HL-60 (cell line): ENCODE data around the gene IL1A.

ENCODE experiments used
- CTCF ChIP-seq: IDR thresholded peaks from one replicate; pipeline ENCODE4 v1.5.1; 2011; ENCODE audit warnings: low read length, control low read depth, inconsistent platforms; ENCODE audit not compliant: insufficient read depth
- GABPA ChIP-seq: IDR thresholded peaks from 2 replicates; pipeline ENCODE4 v1.6.1; 2012; ENCODE audit warnings: low read depth
- POLR2AphosphoS5 ChIP-seq: IDR thresholded peaks from 2 replicates; pipeline ENCODE4 v1.6.1; 2012; ENCODE audit warnings: low read depth
- REST ChIP-seq: IDR thresholded peaks from 2 replicates; pipeline ENCODE4 v1.6.1; 2012; ENCODE audit warnings: low read depth; ENCODE audit not compliant: insufficient replicate concordance
- SPI1 ChIP-seq: IDR thresholded peaks from 2 replicates; pipeline ENCODE4 v1.6.1; 2012; ENCODE audit warnings: low read depth, mild to moderate bottlenecking, borderline replicate concordance

- no peak for TF ChIP-seq POLR2AphosphoS5
- no peak for TF ChIP-seq CTCF
- TF ChIP-seq REST, result no peak
- TF ChIP-seq GABPA, result no peak
- no peak for TF ChIP-seq SPI1
These were observed 28.1 kb downstream of the IL1A start for GRCh38 chr2:112756207-112756606.
